Duodenal mucosa (tissue), 2 donors: ENCODE results near the gene TAS2R8.

ENCODE experiments used
- H3K27ac ChIP-seq: one replicate; pipeline ENCODE4 v1.7.0; 2013; ENCODE audit warnings: low read depth, low read length
- H3K27me3 ChIP-seq, 2 donors: one replicate each; pipeline ENCODE4 v1.7.0; 2013; ENCODE audit warnings: low read length in 2 of 2, control low read depth in 1 of 2; ENCODE audit not compliant: insufficient read depth in 2 of 2, control insufficient read depth in 1 of 2
- H3K36me3 ChIP-seq, 2 donors: one replicate each; pipeline ENCODE4 v1.7.0; 2013; ENCODE audit warnings: low read length in 2 of 2, control low read depth in 1 of 2; ENCODE audit not compliant: insufficient read depth in 2 of 2, control insufficient read depth in 1 of 2
- H3K4me1 ChIP-seq, 2 donors: one replicate each; pipeline ENCODE4 v1.7.0; 2013; ENCODE audit warnings: low read length in 2 of 2, control low read depth in 1 of 2; ENCODE audit not compliant: insufficient read depth in 2 of 2, control insufficient read depth in 1 of 2
- H3K4me3 ChIP-seq, 2 donors: one replicate each; pipeline ENCODE4 v1.7.0; 2013; ENCODE audit warnings: low read length in 2 of 2, low read depth in 1 of 2
- H3K9ac ChIP-seq, 2 donors: one replicate each; pipeline ENCODE4 v1.7.0; 2013; ENCODE audit warnings: low read length in 2 of 2, low read depth in 1 of 2
- H3K9me3 ChIP-seq, 2 donors: one replicate each; pipeline ENCODE4 v1.7.0; 2013; ENCODE audit warnings: low read length in 2 of 2, control low read depth in 1 of 2; ENCODE audit not compliant: control insufficient read depth in 1 of 2

TAS2R8 gene

DNA sequence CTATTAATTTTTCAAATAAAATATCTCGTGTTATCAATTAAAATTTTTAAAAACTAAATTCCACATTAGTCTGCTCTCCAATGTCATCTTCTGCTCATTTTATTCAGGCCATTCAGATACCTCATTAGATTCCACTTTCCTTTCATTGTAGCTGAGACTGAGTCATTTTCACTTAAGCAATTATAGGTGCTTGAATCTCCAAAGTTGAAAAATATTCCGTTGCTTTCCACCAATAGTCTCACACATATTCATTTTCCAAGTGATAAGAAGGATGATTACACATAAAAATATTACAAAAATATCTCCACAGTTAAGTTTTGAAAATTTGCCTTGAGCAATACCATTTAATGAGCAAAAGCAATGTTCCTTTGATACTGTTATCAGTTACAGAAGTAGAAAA is 47.4 kb downstream of the TAS2R8 start:
- Histone ChIP-seq H3K36me3 (no peaks in the 10 kb centered on the region), H3K4me3 (no peak overlapping the region), H3K4me1 (no peaks in the 10 kb centered on the region), H3K27me3 (peaks cover 0 to 16% of the 10 kb centered on the region in 2 donors), H3K27ac (no peak overlapping the region), H3K9me3 (peaks cover 9 to 10% of the 10 kb centered on the region in 2 donors), H3K9ac (no peak overlapping the region)

DNA sequence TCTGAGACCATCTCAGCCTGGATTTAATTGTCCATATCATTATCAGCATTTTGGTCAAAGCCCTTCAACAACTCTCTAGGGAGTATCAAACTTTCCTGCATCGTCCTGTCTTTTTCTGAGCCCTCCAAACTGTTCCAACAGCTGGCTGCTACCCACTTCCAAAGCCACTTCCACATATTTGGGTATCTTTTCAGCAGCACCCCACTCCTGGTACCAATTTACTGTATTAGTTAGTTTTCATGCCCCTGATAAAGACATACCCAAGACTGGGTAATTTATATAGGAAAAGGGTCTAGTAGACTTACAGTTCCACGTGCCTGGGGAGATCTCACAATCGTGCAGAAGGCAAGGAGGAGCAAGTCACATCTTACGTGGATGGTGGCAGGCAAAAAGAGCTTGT is 50.9 kb downstream of the TAS2R8 start:
- H3K9ac ChIP-seq = no peak overlapping the region
- H3K4me3 ChIP-seq = no peak overlapping the region
- no peaks in the 10 kb centered on the region for H3K4me1 ChIP-seq
- no peak overlapping the region for H3K27ac ChIP-seq
- peaks cover 0 to 9% of the 10 kb centered on the region in 2 donors for H3K27me3 ChIP-seq
- peaks cover 9 to 10% of the 10 kb centered on the region in 2 donors for H3K9me3 ChIP-seq
- H3K36me3 ChIP-seq = no peaks in the 10 kb centered on the region
